OCI-LY1 (cell line): Measurements from ENCODE around the gene DENND1A.

ENCODE experiments used
- H2AFZ ChIP-seq: fragments of 200-600 bp; sonication (generic), shearing (Covaris generic); 2 replicates; pipeline ENCODE4 v1.6.0; 2014; ENCODE audit warnings: antibody characterized with exemption, mild to moderate bottlenecking, low read length
- H3F3A ChIP-seq: fragments of 200-600 bp; sonication (generic), shearing (Covaris generic); 2 replicates; pipeline ENCODE4 v1.6.0; 2014; ENCODE audit warnings: mild to moderate bottlenecking, antibody characterized with exemption, low read length, moderate library complexity; ENCODE audit not compliant: insufficient read depth
- H3K27ac ChIP-seq: fragments of 200-600 bp; sonication (generic); 2 replicates; pipeline ENCODE4 v1.5.1; 2014; ENCODE audit warnings: low read length, mixed run types, mild to moderate bottlenecking, low read depth; ENCODE audit not compliant: poor library complexity, severe bottlenecking
- H3K27me3 ChIP-seq: fragments of 200-600 bp; sonication (generic); 2 replicates; pipeline ENCODE4 v1.6.0; 2014; ENCODE audit warnings: antibody characterized with exemption, mild to moderate bottlenecking, low read length, moderate library complexity; ENCODE audit not compliant: insufficient read depth
- H3K36me3 ChIP-seq: fragments of 200-600 bp; sonication (generic); 2 replicates; pipeline ENCODE4 v1.6.1; 2014; ENCODE audit warnings: mild to moderate bottlenecking, antibody characterized with exemption, low read length, moderate library complexity, mixed read lengths; ENCODE audit not compliant: insufficient read depth
- H3K4me1 ChIP-seq: fragments of 200-600 bp; sonication (generic); 2 replicates; pipeline ENCODE4 v1.5.1; 2014; ENCODE audit warnings: mild to moderate bottlenecking, low read length, moderate library complexity; ENCODE audit not compliant: insufficient read depth, severe bottlenecking
- H3K4me2 ChIP-seq: fragments of 200-600 bp; sonication (generic), shearing (Covaris generic); 2 replicates; pipeline ENCODE4 v1.6.1; 2014; ENCODE audit warnings: low read length
- H3K4me3 ChIP-seq: fragments of 200-600 bp; sonication (generic); 2 replicates; pipeline ENCODE4 v1.5.1; 2014; ENCODE audit warnings: low read length, low read depth, mild to moderate bottlenecking, mixed read lengths; ENCODE audit not compliant: poor library complexity, severe bottlenecking
- H3K79me2 ChIP-seq: fragments of 200-600 bp; shearing (Covaris generic); 2 replicates; pipeline ENCODE4 v1.6.1; 2016; ENCODE audit warnings: mixed run types, low read length, mixed read lengths; ENCODE audit not compliant: insufficient read depth
- H3K9ac ChIP-seq: fragments of 200-600 bp; sonication (generic), shearing (Covaris generic); 2 replicates; pipeline ENCODE4 v1.6.1; 2014; ENCODE audit warnings: mild to moderate bottlenecking, low read length, mixed read lengths
- H3K9me2 ChIP-seq: fragments of 200-600 bp; sonication (generic), shearing (Covaris generic); 2 replicates; pipeline ENCODE4 v1.6.1; 2014; ENCODE audit warnings: low read depth, mild to moderate bottlenecking, low read length, mixed read lengths
- H3K9me3 ChIP-seq: fragments of 200-600 bp; shearing (Covaris generic); 2 replicates; pipeline ENCODE4 v1.6.1; 2014; ENCODE audit warnings: low read length, mixed read lengths
- H4K20me1 ChIP-seq: fragments of 200-600 bp; sonication (generic), shearing (Covaris generic); 2 replicates; pipeline ENCODE4 v1.6.0; 2016; ENCODE audit warnings: mild to moderate bottlenecking, low read length; ENCODE audit not compliant: insufficient read depth
- CTCF ChIP-seq: fragments of 200-600 bp; sonication (generic), shearing (Covaris generic); IDR thresholded peaks from 2 replicates; pipeline ENCODE4 v1.5.1; 2017; ENCODE audit warnings: mild to moderate bottlenecking, antibody characterized with exemption, low read length, moderate library complexity, mixed read lengths
- EZH2 ChIP-seq: fragments of 200-600 bp; sonication (generic), shearing (Covaris generic); IDR thresholded peaks from 2 replicates; pipeline ENCODE4 v1.8.0; 2017; ENCODE audit warnings: borderline replicate concordance, mixed run types, mild to moderate bottlenecking, antibody characterized with exemption, low read length, moderate library complexity, mixed read lengths

Gene DENND1A

GRCh38 chr9:123454361-123454760 is 475.6 kb downstream of the DENND1A start:
- no peak for TF ChIP-seq CTCF
- no peak for TF ChIP-seq EZH2
- H3K79me2 ChIP-seq: no peaks in the 10 kb centered on the region
- no peak overlapping the region for H3K4me2 ChIP-seq
- H4K20me1 ChIP-seq: no peaks in the 10 kb centered on the region
- H3F3A ChIP-seq: no peaks in the 10 kb centered on the region
- no peaks in the 10 kb centered on the region for H3K4me1 ChIP-seq
- H3K36me3 ChIP-seq: no peaks in the 10 kb centered on the region
- no peaks in the 10 kb centered on the region for H3K27me3 ChIP-seq
- no peaks in the 10 kb centered on the region for H3K9me3 ChIP-seq
- H3K9me2 ChIP-seq: no peaks in the 10 kb centered on the region
- H3K4me3 ChIP-seq: no peak overlapping the region
- no peak overlapping the region for H3K27ac ChIP-seq
- H3K9ac ChIP-seq: no peak overlapping the region
- H2AFZ ChIP-seq: no peak overlapping the region

- no peaks in the 10 kb centered on the region for H3K27me3 ChIP-seq
- H3F3A ChIP-seq: no peaks in the 10 kb centered on the region
- no peaks in the 10 kb centered on the region for H4K20me1 ChIP-seq
- H3K79me2 ChIP-seq: no peaks in the 10 kb centered on the region
- H3K9me2 ChIP-seq: no peaks in the 10 kb centered on the region
- H3K4me2 ChIP-seq: no peak overlapping the region
- H2AFZ ChIP-seq: no peak overlapping the region
- no peak overlapping the region for H3K27ac ChIP-seq
- H3K36me3 ChIP-seq: no peaks in the 10 kb centered on the region
- TF ChIP-seq EZH2 (no peak), CTCF (no peak)
- no peak overlapping the region for H3K4me3 ChIP-seq
- no peaks in the 10 kb centered on the region for H3K4me1 ChIP-seq
- H3K9me3 ChIP-seq: no peaks in the 10 kb centered on the region
- no peak overlapping the region for H3K9ac ChIP-seq
These were observed 476.1 kb downstream of the DENND1A start for GRCh38 chr9:123453831-123454321.

GRCh38 chr9:123453076-123453667 is 476.8 kb downstream of the DENND1A start:
- H3K27ac ChIP-seq: no peak overlapping the region
- H3F3A ChIP-seq: no peaks in the 10 kb centered on the region
- no peak overlapping the region for H3K4me3 ChIP-seq
- H4K20me1 ChIP-seq: no peaks in the 10 kb centered on the region
- no peaks in the 10 kb centered on the region for H3K4me1 ChIP-seq
- H3K9ac ChIP-seq: no peak overlapping the region
- no peaks in the 10 kb centered on the region for H3K27me3 ChIP-seq
- H2AFZ ChIP-seq: no peak overlapping the region
- no peaks in the 10 kb centered on the region for H3K9me2 ChIP-seq
- H3K79me2 ChIP-seq: no peaks in the 10 kb centered on the region
- H3K9me3 ChIP-seq: no peaks in the 10 kb centered on the region
- H3K4me2 ChIP-seq: no peak overlapping the region
- no peak for TF ChIP-seq EZH2
- TF ChIP-seq CTCF: no peak
- H3K36me3 ChIP-seq: no peaks in the 10 kb centered on the region
